CD4-positive, alpha-beta T cell treated with Interleukin-17A for 1 hour (primary cell): ENCODE results near the gene RNF150.

Source experiments
- DNase-seq: peaks from one replicate; pipeline ENCODE4 v3.0.0-alpha.2; 2020

Gene RNF150

DNA sequence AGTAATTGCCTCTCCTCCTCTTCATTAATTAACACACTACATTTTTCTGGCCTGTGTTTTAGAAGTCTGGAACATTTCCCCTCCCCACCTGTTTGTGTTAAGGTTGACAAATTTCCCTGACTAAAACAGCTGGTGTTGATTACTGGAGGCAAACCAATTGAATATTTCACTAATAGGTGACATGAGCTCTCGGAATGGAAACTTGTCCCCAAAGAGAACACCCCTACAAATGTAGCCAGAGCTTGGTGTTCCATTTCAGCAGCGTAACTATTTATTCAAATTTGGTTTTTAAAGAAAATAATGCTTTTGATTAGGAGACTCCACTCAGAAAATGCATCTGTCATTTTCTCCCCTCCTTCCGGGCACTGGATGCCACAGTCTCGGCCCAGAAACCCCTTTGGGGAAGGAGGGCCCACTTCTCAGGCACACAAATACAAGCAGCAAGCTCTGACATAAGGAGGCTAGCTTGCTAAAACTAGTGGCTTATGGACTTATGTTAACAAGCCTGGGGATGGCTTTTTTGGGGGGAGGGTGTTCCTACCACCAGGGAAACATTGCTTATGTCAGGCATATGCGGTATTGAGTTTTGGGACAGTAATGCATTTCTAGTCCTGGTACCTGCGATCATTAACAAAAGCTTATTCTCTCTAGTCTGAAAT, 2.2 kb downstream of the RNF150 start:
- DNase-seq, result no peak

DNA sequence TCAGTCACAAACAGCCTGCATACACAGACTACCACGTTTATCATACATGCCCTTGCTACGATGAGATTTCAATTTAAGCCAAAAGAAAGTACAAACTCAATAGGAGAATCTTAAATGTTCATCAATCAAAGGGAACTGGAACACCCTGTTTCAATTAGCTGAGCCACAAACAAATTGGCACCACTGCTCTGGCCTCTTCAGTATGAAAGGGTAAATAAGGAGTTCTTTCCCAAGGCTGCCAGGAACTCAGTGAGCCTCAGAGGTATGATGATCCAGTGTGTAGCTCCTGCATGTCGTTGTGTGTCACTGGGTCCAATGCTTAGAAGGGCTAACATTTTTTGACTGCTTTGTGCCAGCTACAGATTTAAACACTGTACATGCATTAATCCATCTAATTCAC, 5.4 kb downstream of the RNF150 start:
- no peak for DNase-seq

DNA sequence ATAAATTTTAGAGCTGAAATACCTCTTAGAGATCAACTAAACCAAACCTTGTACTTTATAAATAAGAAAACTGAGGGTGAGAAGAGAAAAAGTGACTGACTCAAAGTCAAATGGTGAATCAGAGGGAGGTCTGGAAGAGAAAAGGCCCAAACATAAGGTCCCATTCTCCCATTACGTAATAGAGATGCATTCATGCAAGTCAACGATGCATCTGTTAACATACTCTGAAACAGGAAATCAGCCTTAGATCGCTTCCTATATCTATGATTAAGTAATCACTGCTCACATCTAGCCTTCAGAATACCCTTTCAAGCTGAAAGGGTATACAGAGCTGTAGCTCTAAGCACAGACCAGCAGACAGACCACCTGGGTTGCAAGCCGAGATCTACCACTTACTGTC, 6.5 kb downstream of the RNF150 start:
- DNase-seq, result no peak

DNA sequence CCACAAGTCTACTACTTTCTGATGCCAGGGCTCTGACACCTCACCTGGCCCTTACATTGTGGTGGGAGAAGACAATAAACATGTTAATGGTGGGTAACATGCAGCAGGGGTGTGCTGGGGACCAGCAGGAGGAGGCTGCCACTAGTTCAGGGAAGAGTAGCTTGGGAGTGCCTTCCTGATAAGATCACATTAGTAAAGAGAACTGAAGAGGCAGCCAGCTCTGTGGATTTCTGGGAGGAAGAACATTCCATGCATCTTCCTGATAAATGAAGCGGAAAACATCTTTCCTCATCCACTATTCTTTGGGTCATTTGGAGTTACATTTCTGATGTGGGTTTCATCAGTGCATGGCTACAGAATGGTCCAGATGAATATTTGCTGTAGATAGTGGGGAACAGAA, 9.0 kb downstream of the RNF150 start:
- DNase-seq, result no peak

DNA sequence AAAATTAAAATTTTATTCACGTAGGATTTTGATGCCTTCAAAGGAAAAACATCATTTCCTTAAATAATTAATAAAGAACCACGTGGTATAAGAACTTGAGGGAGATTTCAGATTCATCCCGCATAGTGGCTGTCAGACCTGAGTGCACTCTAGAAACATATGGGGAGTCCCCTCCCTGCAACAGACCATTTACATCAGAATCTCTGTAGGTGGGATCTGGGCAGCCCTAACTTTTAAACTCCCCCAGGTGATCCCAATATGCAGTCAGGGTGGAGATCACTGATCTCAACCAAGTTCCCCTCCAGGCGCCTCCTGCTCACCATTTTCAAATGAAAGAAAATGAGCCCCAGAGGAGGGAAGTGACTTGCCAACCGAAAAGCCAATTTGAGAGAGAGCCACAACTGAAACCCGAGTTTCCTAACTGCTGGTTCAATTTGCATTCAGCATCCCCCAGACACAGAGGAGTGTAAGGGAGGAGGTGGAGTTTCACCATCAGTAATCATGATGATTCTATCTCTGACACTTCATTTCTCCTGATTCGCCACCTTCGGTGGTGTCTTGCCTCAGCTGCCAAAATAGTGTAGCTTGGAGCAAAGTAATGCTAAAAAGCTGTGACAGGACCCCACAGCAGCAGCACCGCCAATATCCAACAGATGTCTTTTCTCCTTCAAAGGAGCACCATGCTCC, 11.4 kb downstream of the RNF150 start:
- DNase-seq, result no peak

DNA sequence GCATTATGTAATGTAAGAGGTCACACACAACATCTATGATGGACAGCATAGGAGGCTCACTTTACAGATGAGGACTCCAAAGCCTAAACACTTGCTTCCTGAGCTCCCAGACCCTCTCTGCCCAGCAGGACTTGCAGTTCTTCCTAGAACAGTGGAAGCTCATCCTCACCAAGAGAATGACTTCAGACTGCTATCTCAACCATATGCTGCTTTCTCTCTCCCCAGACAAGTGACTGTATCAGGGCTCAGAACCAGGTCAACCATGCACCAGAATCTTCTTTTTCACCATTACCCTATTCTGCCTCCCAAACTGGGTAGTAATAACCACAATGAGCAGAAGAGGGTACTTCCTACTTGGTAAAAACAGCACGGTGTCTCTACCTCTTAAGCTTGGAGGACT, 12.2 kb downstream of the RNF150 start:
- DNase-seq, result no peak

DNA sequence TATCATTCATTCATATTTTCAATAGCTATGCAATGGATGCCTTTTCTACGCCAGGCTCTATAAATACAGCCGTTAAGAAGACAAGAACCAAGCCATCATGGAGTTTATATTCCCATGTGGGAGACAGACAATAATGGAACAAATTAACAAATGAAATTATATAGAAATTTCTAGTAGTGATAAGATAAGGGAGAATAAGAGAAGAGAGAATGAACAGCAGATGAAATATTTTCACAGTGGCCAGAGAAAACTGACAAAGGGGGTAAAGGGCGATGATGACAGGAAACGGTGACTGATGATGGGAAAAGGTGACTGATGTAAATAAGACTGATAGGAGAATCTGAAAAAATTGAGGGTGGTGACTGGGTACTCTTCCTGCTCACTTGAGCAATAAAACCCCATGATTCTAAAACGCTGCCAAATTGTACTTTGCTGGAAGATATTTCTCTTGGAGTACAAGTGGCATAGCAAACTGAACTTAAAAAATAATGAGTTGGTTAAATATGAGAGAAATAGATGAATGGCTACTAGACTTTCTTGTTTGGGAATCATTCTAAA, 13.2 kb downstream of the RNF150 start:
- no peak for DNase-seq

DNA sequence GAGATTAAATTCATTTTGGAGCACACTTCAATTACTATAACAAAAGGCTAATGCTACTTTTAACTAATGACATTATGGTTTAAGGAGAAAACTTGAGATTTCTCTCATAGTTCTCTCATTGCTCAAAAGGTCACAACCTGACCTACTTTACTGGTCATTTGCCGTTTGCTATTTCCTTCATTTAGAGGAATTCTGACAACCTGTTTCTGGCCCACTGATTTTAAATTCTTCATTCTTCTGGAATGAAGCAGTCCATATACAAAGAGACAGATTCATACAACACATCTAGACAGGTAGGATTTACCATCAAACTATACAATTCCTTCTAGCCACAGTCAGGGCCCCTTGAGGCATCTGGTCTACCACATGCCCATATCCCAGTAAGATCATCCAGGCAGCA, 14.2 kb downstream of the RNF150 start:
- DNase-seq, result no peak

DNA sequence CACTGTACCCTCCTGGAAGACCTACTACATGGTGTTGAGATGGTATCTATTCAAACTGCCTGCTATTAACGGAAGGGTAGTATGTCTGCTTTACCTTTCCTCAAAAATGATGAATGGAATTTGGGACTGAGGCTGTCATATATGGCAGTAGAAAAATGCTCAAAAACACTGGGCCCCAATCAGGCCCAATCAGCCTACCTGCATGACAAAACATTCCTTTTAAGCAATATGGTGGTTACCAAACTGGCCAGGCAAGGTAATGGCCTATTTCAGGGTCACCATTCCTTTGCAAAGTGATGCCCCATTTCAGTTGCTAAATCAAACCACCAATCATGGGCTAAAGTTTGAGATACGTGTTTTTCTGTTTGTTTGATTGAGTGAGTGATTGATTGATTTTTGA, 14.9 kb downstream of the RNF150 start:
- DNase-seq, result no peak

DNA sequence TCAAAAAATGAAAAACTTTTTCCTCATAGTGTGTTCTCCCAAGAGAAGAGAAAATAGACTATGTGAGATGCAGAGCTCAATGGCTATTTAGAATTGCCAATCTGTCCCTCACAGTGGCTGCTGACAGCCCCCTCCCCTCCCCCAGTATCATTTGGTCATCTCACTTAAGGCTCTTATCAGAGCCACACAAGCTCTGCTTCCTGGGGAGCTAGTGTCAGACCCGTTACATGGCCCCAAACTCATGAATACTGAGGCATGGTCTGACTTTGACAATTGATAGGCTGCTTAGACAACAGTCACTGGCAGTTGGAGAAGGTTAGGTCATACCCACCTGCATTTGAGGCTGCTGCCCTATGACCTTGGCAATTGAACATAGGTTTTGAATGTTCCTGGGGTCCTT, 15.3 kb downstream of the RNF150 start:
- no peak for DNase-seq

DNA sequence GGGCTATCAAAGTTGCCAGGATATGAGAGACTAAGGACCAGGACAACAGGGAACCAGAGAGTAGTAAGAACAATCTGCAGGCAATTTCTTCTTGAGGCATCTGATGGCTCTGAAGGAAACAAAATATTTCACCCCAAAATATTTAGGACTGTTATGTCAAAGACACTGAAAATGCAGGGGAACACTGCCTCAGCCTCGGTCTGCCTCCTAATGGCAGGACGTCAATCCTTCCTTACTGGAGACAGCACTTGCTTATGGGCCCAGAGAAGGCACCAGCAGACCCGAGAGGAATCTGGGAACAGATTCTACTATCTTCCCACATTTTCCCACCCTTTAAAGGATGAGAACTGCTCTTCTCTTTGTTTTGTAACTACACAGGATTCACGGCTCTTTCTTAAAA, 23.3 kb downstream of the RNF150 start:
- DNase-seq, result no peak

DNA sequence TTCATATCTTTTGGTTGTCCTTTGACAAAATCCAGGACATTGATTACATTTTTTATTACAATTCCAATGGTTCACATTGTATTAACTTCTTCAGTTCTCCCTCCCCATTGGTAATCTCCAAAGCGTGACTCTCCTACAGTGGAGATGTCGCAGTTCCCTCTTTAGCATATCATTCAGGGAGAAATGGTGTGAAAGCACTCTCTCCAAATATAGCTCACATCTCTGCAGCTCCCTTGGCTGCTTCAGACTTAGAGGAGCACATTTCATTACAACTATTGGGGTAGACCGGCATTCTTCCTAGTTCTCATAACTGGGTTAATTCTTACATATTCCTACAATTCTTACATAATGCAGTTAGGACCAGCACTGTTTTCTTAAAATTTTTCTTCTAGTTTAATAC, 25.3 kb downstream of the RNF150 start:
- DNase-seq, result no peak

DNA sequence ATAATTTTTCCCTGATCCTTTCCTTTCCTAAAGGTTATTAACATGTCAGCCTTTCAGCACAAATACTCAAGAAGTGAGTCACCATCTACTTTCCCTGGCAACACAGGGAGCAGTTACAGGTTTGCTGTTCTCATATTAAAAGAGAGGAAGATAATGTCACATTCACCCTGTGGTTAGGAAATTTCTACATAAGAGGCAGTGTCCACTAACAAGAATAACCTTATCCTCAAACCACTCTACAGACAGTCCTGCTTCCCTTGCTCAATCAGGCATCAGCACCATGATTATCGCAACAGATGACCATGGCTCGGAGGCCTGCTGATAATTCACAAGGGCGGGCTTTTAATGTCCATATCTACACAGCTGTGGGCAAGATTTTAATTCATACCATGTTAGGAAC, 30.9 kb downstream of the RNF150 start:
- no peak for DNase-seq

DNA sequence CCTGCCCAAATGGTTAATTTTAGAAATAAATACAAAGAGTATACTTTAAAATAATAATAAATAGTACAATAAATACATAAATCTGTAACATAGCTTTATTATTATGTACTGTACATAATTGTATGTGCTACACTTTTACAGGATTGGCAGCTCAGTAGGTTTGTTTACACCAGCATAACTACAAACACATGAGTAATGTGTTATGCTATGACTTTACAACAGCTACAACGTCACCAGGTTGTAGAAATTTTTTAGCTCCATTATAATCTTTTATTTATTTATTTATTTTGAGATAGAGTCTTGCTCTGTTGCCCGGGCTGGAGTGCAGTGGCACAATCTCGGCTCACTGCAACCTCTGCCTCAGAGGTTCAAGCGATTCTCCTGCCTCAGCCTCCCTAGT, 31.8 kb downstream of the RNF150 start:
- DNase-seq, result no peak

DNA sequence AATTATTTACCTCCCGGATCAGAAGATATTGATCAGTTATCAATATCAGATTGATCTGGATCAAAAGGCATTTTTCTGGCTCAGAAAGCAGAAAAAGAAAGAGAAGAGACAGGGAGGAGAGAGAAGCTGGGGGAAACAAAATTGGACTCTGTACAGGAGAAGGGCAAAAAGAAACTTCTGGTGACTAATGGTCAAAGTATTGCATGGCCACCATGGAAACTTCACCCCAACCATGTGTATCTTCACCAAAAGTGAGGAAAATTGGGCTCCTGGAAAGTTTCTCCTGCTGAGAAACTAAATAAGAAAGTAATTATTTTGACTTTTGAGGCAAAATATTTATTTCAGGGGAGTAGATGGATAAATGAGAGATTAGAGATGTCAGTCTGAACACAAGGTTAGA, 33.9 kb downstream of the RNF150 start:
- DNase-seq, result no peak

DNA sequence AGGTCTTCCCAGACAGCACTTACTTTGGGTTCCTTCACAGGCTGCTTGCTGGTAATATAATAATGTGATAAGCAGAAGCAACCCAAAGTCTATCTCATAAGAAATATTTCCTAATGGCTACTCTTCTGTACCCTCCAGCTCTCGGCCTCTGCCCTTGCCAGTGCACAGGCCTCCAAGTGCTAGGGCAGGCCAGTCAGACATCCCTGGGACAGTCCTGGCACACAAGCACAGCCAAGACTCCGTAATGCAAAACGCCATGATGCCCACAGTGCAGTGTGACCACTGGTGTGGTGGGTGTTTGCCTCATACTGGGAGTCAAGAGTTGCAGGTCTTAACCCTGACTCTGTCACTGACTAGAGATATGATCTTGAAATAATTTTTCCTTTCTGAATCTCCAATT, 35.1 kb downstream of the RNF150 start:
- DNase-seq, result no peak

DNA sequence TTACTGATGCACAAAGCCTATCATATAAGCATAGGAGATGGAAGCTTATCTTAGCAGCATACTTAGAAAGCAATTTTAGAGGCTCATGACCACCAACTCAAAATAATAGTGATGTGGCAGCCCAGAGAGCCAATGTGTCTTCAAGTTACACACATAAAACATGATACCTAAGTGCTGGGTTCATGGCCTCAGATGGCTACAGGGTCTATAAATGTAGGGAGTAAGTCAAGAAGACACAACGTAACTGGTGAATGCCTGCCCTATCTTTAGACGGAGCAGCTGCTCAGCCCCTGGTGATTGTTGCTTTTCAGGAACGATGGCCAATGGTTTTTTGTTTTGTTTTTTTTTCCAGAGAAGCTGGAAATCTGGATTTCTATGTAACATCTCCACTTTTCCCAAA, 42.8 kb downstream of the RNF150 start:
- no peak for DNase-seq

DNA sequence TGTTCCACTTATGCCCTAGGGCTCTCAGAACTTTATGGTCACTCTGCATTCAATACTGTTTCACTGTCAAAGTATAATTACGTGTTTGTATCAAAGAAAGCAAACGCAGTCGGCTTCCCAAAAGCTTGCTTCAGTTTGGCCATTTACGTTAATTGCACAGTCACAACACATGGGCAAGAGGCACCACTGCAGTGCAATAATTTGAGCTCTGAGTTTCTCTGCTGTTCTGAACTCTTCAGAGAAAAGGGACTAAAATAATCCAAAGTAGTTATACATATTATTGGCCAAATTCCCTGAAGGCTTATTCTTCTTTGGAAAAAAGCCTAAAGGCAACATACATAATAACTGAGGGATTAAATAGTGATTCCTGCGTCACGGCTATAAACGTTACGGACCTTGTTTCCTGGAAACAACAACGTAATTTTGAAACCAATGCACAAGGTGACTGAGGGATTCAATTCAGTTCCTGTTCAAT, 51.3 kb downstream of the RNF150 start:
- no peak for DNase-seq

DNA sequence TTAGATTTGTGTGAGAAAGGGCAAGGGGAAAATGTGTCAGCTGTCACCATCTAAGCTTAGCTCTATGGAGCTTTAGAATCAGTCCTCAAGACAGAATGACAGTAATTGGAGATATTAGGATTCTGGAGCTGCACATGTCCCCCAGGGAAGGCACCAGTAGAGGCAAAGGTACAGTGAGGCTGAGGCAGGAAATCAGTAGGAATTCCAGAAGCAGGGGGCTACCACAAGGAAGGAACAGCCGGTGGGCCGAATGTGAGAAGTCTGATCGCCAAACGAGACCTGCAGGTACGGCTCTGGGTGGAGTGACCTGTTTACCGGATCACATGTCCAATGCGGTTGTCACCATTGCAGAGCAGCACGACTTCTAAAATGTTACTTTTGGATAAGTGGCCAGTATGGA, 52.6 kb downstream of the RNF150 start:
- no peak for DNase-seq

DNA sequence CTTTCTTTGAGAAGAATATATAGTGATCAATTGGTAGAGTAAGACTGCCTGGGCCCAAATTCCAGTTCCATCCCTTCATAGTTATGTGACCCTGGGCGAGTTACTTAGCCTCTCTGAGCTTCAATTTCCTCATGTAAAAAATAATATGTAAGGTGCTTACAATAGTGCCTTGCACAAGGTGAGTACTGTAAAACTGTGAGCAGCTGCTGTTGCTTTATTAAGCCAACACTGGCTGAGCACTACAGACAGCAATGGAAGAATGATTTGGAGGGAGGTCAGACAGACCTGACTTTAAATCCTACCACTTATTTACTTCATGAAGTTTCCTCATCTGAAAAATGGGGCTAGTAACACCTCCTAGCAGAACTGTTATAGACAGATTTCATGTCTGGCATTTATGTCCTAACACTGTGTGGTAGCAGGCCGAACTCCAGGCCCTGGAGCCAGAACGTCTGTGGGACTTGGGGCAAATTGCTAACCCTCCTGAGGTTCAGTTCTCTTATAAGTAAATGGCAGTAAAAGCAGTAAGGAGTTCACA, 53.8 kb downstream of the RNF150 start:
- no peak for DNase-seq

DNA sequence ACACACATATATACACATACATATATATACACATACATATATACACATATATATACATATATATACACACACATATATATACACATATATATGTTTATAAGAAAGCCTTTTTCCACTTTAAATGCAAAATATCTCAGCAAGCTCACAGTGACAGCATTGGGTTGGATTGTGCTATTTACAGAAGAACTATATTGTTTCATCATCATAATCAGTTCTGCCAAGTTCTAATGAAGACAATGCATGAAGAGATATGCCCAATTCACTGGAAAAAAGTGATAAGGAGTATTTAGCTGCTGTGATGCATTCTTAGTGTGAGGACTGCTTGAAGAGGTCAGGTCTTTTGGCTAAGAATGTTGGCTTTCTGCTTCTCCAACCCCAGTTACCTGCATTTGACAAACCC, 54.4 kb downstream of the RNF150 start:
- DNase-seq, result no peak

DNA sequence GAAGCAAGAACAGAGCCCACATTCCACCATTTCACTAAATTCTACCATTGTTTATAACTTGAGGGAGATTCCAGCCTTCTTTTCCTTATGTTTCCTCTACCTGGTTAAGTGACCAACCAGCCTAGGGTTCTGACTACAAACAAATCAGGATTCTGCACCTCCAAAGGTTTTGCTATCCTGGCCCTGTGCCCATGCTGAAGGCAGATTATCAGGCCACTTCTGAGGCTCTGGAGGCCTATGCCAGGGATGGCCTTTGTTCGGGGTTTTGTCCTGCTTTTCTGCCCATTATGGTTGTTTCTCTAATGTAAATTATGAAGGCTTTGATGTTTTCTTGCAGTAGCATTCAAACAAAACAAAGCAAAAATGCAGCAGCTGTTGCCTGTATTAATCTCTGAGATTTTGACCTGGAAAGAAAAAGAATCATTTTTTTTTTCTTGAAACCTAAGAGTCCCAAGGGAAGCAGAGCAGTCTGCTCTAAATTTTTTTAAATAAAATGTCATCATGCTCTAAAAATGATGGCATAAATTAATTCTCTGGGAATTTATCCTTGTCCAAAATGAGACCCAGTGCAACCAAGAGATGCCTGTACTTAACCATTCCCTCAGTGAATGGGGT, 55.6 kb downstream of the RNF150 start:
- no peak for DNase-seq

DNA sequence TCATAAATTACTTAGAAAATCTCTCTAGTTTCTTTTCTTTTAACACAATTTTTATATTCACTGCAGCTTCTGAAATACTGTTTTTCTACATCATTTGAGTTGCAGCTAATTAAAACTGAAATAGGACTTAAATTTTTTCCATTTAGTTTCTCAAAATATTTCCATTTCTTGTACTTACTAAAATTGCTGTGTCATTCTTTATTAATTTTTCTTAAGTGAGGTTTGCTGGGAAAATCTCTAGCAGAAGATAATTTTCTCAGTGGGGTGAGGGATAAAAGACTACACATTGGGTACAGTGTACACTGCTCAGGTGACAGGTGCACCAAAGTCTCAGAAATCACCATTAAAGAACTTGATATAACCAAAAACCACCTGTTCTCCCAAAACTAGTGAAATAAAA, 57.7 kb downstream of the RNF150 start:
- DNase-seq, result no peak
